ENCODE results near the gene PSMG4. TPM values are rescaled to one million over a fixed set of nuclear protein-coding genes. Genes with fewer than 3 reads are reported as not detected.
A peak's percentile ranks its signal among the peaks of the same experiment; 100 is the strongest.
"Not testable (repeated sequence)": the region's sequence is repeated elsewhere in the genome, so short reads cannot be mapped to it uniquely, and the experiment has no call there.

PSMG4 gene
- polyA plus RNA-seq, 6 donors from 2014 or later, result 37.9 to 63.0 (median 51.5) TPM

GRCh38 chr6:3233904-3234303 is 24.8 kb upstream of the PSMG4 start:
- DNase-seq (no peak), ATAC-seq (ENCODE audit: low read depth in 2 of 2) (no peak)
- Mint-ChIP-seq H3K9me3 (peaks cover 0 to 3% (median 0%) of the 10 kb centered on the region in 7 donors), H3K27ac (no peak overlapping the region), H3K4me3 (no peak overlapping the region), H3K4me1 (peaks cover 21 to 37% (median 33%) of the 10 kb centered on the region in 3 donors), H3K27me3 (peaks cover 65 to 85% (median 83%) of the 10 kb centered on the region in 3 donors), H3K36me3 (peaks cover 0 to 3% of the 10 kb centered on the region in 2 donors)

GRCh38 chr6:3235486-3235885 is 23.3 kb upstream of the PSMG4 start:
- no peak overlapping the region for H3K4me3 Mint-ChIP-seq

GRCh38 chr6:3236005-3236404 is 22.7 kb upstream of the PSMG4 start:
- Mint-ChIP-seq H3K27ac (peak overlapping the region in 1 of 6 donors; percentile 81), H3K9me3 (peaks cover 0 to 3% (median 0%) of the 10 kb centered on the region in 7 donors), H3K27me3 (peaks cover 53 to 76% (median 62%) of the 10 kb centered on the region in 3 donors), H3K4me3 (no peak overlapping the region), H3K4me1 (peaks cover 8 to 18% (median 16%) of the 10 kb centered on the region in 3 donors), H3K36me3 (no peaks in the 10 kb centered on the region)
- ATAC-seq (ENCODE audit: low read depth in 2 of 2) (no peak), DNase-seq (no peak)

More at GRCh38 chr6:3235486-3235885, 23.3 kb upstream of the PSMG4 start:
- H3K9me3 Mint-ChIP-seq, result peaks cover 0 to 3% (median 0%) of the 10 kb centered on the region in 7 donors
- peaks cover 11 to 23% (median 22%) of the 10 kb centered on the region in 3 donors for H3K4me1 Mint-ChIP-seq
- peaks cover 58 to 80% (median 67%) of the 10 kb centered on the region in 3 donors for H3K27me3 Mint-ChIP-seq
- no peak for DNase-seq
- H3K36me3 Mint-ChIP-seq, result no peaks in the 10 kb centered on the region
- H3K27ac Mint-ChIP-seq, result no peak overlapping the region
- no peak for ATAC-seq (ENCODE audit: low read depth in 2 of 2)

- DNase-seq (no peak), ATAC-seq (ENCODE audit: low read depth in 2 of 2) (no peak)
- no peak overlapping the region for H3K27ac Mint-ChIP-seq
- peaks cover 42 to 65% (median 52%) of the 10 kb centered on the region in 3 donors for H3K27me3 Mint-ChIP-seq
- H3K36me3 Mint-ChIP-seq, result peaks cover 0 to 6% of the 10 kb centered on the region in 2 donors
- H3K9me3 Mint-ChIP-seq, result peaks cover 0 to 2% (median 0%) of the 10 kb centered on the region in 7 donors
- no peak overlapping the region for H3K4me3 Mint-ChIP-seq
- H3K4me1 Mint-ChIP-seq, result peaks cover 0 to 4% (median 0%) of the 10 kb centered on the region in 3 donors
Observed at GRCh38 chr6:3237761-3238662, 20.7 kb upstream of the PSMG4 start.

- H3K4me3 Mint-ChIP-seq, result no peak overlapping the region
- peaks cover 0 to 2% (median 0%) of the 10 kb centered on the region in 7 donors for H3K9me3 Mint-ChIP-seq
- ATAC-seq (ENCODE audit: low read depth in 2 of 2) (no peak), DNase-seq (no peak)
- peaks cover 38 to 65% (median 52%) of the 10 kb centered on the region in 3 donors for H3K27me3 Mint-ChIP-seq
- H3K27ac Mint-ChIP-seq, result no peak overlapping the region
- H3K4me1 Mint-ChIP-seq, result peaks cover 0 to 4% (median 0%) of the 10 kb centered on the region in 3 donors
- peaks cover 0 to 6% of the 10 kb centered on the region in 2 donors for H3K36me3 Mint-ChIP-seq
Observed at GRCh38 chr6:3239110-3239830, 19.5 kb upstream of the PSMG4 start.

GRCh38 chr6:3240595-3240994 is 18.2 kb upstream of the PSMG4 start:
- no peak for ATAC-seq (ENCODE audit: low read depth in 2 of 2)
- H3K27ac Mint-ChIP-seq, result no peak overlapping the region

GRCh38 chr6:3241745-3242144 is 17.0 kb upstream of the PSMG4 start:
- H3K36me3 Mint-ChIP-seq; H3K9me3 Mint-ChIP-seq; DNase-seq; H3K4me1 Mint-ChIP-seq; H3K4me3 Mint-ChIP-seq; ATAC-seq (ENCODE audit: low read depth in 2 of 2); H3K27ac Mint-ChIP-seq: not testable (repeated sequence)
- H3K27me3 Mint-ChIP-seq, result peaks cover 46 to 53% (median 50%) of the 10 kb centered on the region in 3 donors

More at GRCh38 chr6:3240595-3240994, 18.2 kb upstream of the PSMG4 start:
- Mint-ChIP-seq H3K36me3 (peaks cover 0 to 6% of the 10 kb centered on the region in 2 donors), H3K27me3 (peaks cover 44 to 56% (median 55%) of the 10 kb centered on the region in 3 donors), H3K9me3 (peaks cover 0 to 2% (median 0%) of the 10 kb centered on the region in 7 donors), H3K4me3 (no peak overlapping the region), H3K4me1 (peaks cover 0 to 4% (median 0%) of the 10 kb centered on the region in 3 donors)
- DNase-seq, result no peak

- Mint-ChIP-seq H3K36me3 (peaks cover 0 to 6% of the 10 kb centered on the region in 2 donors), H3K4me3 (peak overlapping the region in 1 of 8 donors; percentile 6), H3K4me1 (peaks cover 0 to 1% (median 0%) of the 10 kb centered on the region in 3 donors), H3K9me3 (peaks cover 0 to 2% (median 0%) of the 10 kb centered on the region in 7 donors), H3K27ac (no peak overlapping the region), H3K27me3 (peaks cover 43 to 62% (median 57%) of the 10 kb centered on the region in 3 donors)
- no peak for ATAC-seq (ENCODE audit: low read depth in 2 of 2)
- no peak for DNase-seq
Observed at GRCh38 chr6:3242768-3243167, 16.0 kb upstream of the PSMG4 start.

- peaks cover 0 to 6% of the 10 kb centered on the region in 2 donors for H3K36me3 Mint-ChIP-seq
Observed at GRCh38 chr6:3244003-3244831, 14.5 kb upstream of the PSMG4 start.

GRCh38 chr6:3244832-3245161 is 13.9 kb upstream of the PSMG4 start:
- H3K9me3 Mint-ChIP-seq; H3K4me3 Mint-ChIP-seq; H3K4me1 Mint-ChIP-seq; ATAC-seq (ENCODE audit: low read depth in 2 of 2); H3K36me3 Mint-ChIP-seq; H3K27ac Mint-ChIP-seq; DNase-seq: not testable (repeated sequence)
- peaks cover 46 to 64% (median 62%) of the 10 kb centered on the region in 3 donors for H3K27me3 Mint-ChIP-seq

More at GRCh38 chr6:3244003-3244831, 14.5 kb upstream of the PSMG4 start:
- Mint-ChIP-seq H3K9me3 (peaks cover 0 to 2% (median 0%) of the 10 kb centered on the region in 7 donors), H3K27me3 (peaks cover 42 to 64% (median 56%) of the 10 kb centered on the region in 3 donors), H3K27ac (no peak overlapping the region), H3K4me3 (no peak overlapping the region), H3K4me1 (no peaks in the 10 kb centered on the region)
- ATAC-seq (ENCODE audit: low read depth in 2 of 2) (no peak), DNase-seq (no peak)

- Mint-ChIP-seq H3K27ac (no peak overlapping the region), H3K4me3 (no peak overlapping the region), H3K27me3 (peaks cover 45 to 66% (median 64%) of the 10 kb centered on the region in 3 donors), H3K9me3 (peaks cover 0 to 2% (median 0%) of the 10 kb centered on the region in 7 donors), H3K36me3 (peaks cover 0 to 6% of the 10 kb centered on the region in 2 donors), H3K4me1 (no peaks in the 10 kb centered on the region)
- no peak for DNase-seq
- ATAC-seq (ENCODE audit: low read depth in 2 of 2), result no peak
Observed at GRCh38 chr6:3245216-3245615, 13.5 kb upstream of the PSMG4 start.

- H3K4me3 Mint-ChIP-seq, result no peak overlapping the region
- peaks cover 52 to 75% (median 71%) of the 10 kb centered on the region in 3 donors for H3K27me3 Mint-ChIP-seq
- ATAC-seq (ENCODE audit: low read depth in 2 of 2) (no peak), DNase-seq (no peak)
- no peak overlapping the region for H3K27ac Mint-ChIP-seq
- H3K9me3 Mint-ChIP-seq, result peaks cover 0 to 2% (median 0%) of the 10 kb centered on the region in 7 donors
- peaks cover 0 to 2% of the 10 kb centered on the region in 2 donors for H3K36me3 Mint-ChIP-seq
- peaks cover 5 to 7% (median 6%) of the 10 kb centered on the region in 3 donors for H3K4me1 Mint-ChIP-seq
Observed at GRCh38 chr6:3247255-3248146, 11.2 kb upstream of the PSMG4 start.

All from naive B cell (primary cell).